Activated CD4-positive, CD25-positive, alpha-beta regulatory T cell treated with anti-CD3 and anti-CD28 coated beads, Interleukin-2, amount 50 U/mL, for 16 hours (primary cell): ENCODE data around the gene PYDC2.
"Not testable (repeated sequence)": the region's sequence is repeated elsewhere in the genome, so short reads cannot be mapped to it uniquely, and the experiment has no call there.

Source experiments
- DNase-seq: peaks from one replicate; pipeline ENCODE4 v3.0.0-alpha.2; 2020; ENCODE audit warnings: low read depth, low spot score

PYDC2 gene

DNA sequence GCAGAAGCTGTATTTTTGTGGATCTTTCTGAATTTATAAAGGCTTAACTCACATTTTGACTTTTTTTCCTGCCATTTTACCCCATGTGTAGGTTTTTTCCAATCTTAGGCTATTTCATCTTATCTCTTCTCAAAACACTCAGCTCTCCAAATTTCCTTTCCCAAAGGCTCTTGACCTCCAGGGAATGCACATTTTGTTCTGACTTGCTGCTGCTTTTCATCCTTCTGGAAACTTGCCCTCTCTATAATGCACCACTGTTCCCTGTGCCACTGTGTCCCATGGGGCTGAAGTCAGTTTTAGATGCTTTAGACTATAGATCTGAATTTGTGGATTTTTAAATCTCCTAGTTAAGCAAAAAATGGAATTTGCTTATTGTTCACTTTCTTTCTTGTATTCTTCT lies 9.1 kb downstream of the PYDC2 start:
- DNase-seq = no peak

DNA sequence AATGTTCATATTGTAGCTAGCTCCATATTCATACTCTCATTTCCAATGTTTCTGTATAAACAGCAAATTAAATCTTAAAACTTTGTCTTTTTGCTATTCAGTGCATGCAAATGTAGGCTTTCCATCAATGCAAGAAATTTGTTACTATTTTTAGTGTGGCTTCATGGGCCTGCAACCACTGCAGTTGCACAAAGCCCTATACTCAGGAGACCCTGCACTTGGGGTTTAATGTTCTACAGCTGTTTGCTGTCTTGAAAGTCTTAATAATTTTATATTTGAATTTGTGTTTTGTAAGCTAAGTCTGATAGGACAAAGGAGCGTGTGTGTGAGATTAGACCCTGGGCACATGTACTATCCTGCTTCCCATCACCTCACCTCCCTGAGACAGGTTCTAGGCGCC lies 9.6 kb downstream of the PYDC2 start:
- no peak for DNase-seq

DNA sequence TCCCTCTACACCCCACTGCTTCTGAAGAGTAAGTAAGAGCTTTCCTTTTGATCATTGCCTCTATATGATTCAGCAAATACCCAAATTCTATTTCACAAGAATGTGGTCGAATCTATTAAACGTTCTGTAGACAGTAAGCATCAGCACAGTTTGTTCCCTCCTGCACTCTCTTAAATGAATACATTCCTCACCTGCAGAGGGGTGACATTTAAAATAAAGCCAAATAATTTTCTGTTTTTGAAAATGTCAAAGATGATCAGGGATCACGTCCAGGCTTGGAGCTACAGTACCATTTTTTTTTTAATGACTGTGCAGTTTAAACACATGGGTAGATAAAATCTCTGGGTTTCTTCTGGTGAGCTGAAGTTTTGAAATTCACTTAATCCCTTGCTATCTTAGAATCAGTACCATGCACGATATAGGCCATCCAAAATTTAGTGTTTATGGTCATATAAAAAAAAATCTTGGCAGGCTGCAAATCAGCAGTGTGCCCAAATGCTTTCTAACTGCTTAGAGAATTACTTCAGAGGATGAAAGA lies 12.8 kb downstream of the PYDC2 start:
- DNase-seq = no peak

DNA sequence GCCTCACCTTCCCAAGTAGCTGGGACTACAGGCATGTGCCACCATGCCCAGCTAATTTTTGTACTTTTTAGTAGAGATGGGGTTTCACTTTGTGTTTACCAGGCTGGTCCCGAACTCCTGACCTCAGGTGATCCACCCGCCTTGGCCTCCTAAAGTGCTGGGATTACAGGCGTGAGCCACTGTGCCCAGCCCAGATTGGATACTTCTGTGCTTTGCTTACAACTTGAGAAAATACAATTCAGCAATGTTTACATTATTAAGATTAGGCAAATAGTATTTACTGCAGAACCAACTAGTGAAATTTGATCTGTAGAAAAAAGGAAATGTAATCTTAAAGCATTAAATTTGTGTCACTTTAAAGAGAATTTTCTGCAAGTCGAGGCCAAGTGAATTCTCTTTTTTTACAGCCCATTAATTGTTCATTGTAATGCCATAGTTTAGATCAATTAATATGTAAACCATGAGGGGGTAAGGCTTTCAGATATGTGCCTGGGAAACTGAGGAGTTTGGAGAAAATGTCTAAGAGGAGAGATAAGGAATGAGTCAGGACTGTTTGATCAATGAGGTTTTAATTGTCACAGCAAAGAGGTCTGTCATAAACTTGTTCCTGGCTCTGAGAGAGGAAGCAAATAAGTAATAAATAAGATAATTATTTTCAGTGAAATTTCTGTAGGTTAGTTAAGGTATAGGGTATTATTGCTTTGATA lies 15.3 kb downstream of the PYDC2 start:
- DNase-seq = no peak

DNA sequence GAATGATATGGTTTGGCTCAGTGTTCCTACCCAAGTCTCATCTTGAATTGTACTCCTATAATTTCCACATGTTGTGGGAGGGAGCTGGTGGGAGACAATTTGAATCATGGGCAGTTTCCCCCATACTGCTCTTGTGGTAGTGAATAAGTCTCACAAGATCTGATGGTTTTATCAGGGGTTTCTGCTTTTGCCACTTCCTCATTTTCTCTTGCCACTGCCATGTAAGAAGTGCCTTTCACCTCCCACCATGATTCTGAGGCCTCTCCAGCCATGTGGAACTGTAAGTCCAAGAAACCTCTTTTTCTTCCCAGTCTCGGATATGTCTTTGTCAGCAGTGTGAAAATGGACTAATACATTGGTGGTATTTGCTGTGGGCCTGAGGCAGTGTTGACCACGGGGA lies 23.0 kb downstream of the PYDC2 start:
- not testable (repeated sequence) for DNase-seq

DNA sequence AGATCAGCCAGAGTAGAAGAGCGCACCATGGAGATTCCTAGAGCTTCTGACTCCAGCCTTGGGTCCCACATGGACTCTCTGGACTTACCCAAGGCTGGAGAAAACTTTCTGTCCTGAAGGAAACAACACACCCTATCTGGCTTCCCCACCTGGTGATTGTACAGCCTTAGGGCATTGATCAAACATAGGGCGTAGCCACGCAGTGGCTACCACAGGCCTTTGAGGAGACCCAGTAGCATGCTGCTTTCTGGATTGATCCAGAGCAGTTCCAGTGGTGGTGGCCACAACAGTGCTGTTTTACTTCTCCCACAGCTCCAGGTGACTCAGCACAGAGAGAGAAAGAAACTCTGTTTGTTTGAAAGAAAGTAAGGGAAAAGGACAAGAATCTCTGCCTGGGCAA lies 23.5 kb downstream of the PYDC2 start:
- no peak for DNase-seq

DNA sequence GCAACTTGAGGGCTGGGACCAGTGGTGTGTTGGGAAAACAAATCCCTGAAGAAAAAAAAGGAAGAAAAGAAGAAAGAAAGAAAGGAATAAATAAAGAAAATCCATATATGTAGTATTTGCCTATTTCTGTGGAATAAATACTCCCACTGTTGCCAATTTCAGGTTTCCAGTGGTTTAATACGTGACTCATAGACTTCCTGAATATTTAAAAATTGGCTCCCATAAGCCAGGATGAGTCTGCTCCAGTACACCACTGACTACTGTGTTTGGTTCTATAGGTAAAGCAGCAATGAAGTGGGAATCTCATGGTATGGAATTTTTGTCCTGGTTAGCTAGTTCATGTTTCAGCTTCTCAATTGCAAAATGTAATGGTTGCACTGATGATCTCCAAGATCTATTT lies 31.6 kb downstream of the PYDC2 start:
- DNase-seq = no peak

DNA sequence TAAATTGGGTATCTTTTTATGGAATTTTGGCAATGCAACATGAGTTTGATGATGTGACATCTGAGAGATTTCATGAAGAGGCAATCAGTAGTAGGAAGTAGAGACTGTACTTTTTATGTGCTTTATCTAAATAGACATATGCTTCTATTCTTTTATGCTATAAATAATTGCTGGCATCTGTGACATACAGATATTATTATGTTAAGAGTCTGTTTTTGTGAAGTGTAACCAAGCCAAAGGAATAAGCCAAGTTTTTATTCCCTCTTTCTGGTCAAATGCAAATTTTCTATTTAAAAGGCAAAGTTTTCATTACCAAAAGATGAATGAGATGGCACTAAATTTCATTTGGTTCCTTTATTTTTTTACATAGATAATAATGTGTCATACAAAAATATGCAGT lies 32.4 kb downstream of the PYDC2 start:
- no peak for DNase-seq

DNA sequence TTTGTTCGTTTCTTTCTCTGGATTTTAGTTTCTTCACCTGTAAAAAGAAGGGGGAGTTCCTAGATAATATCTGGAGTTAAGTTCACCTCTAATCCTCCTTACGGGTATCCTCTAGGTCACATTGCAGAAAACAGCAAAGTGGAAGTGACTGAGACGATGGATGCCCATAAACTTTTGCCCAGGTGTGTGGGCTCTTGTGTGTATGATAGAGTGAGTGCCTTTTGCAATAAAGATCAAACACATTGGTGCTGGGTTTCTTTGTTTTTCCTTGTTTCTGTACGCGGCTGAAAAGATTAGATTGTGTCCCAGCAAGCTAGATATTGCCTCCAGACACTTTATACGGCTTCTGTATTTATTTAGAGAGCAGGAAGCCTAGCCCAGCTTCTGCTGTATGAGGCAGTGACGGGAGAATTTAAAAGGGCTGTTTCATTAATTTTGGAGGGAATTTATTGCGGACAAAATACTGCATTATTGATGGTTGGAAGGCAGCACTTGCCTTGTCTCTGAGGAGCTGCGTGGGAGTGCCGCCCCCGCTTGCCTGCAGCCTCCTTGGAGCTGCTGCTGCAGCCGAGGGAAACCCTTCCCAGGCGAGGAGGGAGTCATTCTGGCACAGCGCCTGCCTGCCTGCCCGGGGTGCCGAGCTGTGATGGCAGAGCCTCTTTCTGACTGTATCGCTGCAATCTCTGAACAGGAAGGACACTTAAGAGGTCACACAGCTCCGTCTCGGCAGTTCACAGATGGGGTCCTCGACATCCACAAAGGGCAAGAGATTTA lies 38.5 kb downstream of the PYDC2 start:
- DNase-seq = no peak

DNA sequence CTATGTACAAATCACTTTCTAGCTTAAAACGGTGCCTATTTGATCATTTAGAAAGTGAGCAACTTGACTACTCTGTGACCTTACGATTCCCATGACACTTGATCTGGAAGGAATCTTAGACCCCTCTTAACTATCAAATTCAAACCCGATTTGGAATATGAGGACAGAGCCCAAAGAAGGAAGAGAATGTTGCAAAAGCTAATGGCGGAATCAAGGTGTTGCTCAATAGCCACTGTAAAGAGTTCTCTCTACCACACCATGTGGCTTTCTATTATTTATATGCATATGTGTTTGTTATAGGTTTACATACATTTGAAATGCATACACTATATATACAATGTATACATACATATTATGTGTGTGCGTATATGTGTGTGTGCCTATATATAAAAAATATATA lies 39.9 kb downstream of the PYDC2 start:
- no peak for DNase-seq

DNA sequence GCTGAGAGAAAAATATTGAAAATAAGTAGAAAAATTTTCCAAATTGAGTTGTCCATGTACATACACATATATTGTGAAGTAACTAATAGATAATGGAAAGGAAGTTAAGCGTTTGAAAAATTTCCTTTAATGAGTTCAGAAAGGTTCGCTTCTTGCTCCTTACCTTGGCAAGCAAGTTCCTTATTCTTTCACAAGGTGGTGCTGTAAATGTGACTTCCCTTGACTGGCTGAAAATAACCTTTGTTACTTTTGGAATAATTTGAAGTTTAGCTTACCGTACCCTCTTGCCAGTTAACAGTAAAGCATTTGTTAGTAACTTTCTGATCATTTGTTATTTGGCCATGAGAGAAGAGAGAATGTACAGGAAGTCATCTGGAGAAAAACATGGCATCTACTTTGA lies 41.6 kb downstream of the PYDC2 start:
- DNase-seq = no peak

DNA sequence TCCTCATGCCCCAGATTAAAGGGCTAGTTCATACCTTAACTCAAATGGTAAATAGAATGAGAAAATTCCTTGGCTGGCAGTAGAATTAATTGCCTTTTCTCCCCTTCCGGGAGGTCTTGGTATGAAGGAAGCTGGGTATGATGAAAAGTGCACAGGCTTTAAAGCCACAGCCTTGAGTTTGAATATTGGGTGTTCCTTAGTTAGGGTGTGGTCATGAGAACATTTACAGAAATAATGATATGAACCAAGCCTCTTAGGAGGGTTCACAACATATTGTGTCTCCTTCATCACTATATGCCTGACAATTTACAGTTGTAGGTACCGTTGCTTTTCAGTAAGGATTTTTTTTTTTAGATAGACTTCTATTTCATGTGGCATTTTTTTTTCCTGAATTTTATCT lies 48.1 kb downstream of the PYDC2 start:
- DNase-seq = no peak
